ENCODE data around the gene IPO13. TPM values are rescaled to one million over a fixed set of nuclear protein-coding genes. Genes with fewer than 3 reads are reported as not detected.

The IPO13 gene
- total RNA-seq, 2 experiments from 2014 or later: 23.7 to 24.5 TPM

DNA sequence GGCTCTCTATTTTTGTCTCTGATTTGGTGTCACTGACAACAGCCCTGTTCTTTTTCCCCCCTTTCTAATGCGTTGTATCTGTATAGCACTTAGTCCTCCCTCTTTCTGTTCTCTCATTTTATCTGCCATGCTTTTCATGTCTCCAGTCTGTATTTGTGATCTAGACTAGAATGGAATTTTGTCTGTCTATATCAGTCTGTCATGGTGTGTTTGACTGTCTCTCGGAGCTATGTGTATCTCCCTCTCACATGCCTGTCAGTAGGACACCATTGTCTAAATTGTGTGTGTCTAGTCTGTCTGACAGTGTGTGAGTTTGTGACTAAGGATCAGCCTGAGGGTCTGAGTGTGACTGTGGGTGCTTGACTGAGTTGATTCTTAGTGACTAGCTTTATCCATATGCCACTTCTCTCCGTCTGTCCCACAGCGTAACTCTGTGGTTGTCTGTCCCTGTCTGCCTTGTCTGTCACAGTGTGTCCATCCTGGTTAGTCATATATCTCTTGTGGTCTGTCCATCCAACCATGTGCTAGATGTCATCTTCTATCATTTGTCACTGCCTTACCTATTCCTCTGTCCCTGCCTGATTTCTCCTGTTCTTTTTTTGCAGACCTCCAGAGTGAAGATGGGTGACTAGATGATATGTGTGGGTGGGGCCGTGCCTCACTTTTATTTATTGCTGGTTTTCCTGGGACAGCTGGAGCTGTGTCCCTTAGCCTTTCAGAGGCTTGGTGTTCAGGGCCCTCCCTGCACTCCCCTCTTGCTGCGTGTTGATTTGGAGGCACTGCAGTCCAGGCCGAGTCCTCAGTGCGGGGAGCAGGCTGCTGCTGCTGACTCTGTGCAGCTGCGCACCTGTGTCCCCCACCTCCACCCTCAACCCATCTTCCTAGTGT is 30.9 kb downstream of the IPO13 start:
- Mint-ChIP-seq H3K27me3 (ENCODE audit: low read depth) (no peaks in the 10 kb centered on the region), H3K4me3 (peak overlapping the region; percentile 89), H3K36me3 (ENCODE audit: low read depth) (peaks cover 35% of the 10 kb centered on the region), H3K4me1 (ENCODE audit: low read depth) (peaks cover 53% of the 10 kb centered on the region), H3K27ac (no peak overlapping the region), H3K9me3 (ENCODE audit: insufficient read depth) (no peaks in the 10 kb centered on the region)
- CTCF ChIA-PET: interaction anchor here (1.2 to 3.1 kb wide), 4 partner anchors 28 to 214 kb away, joined by 4 to 13 read pairs (median 8); no protein-coding TSS in a partner anchor
- POLR2A ChIA-PET: interaction anchor here (0.5 to 0.7 kb wide), 2 partner anchors 13 to 744 kb away, joined by 3 read pairs; no protein-coding TSS in a partner anchor
- ATAC-seq (no peak), DNase-seq (no peak)

DNA sequence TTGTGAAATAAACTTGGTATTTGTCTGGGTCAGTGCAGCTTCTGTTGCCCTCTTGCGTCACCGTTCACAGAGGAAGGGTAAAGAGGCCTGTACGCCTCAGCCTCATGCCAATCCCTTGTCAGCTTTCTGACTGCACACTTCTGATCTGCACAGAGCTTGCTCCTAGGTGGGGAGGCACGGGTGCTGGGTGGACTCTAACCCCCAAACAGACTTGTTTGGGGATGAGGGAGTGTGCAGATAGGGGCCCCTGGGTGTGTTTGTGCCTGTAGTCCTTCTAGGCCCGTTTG is 31.5 kb downstream of the IPO13 start:
- peaks cover 53% of the 10 kb centered on the region for H3K4me1 Mint-ChIP-seq (ENCODE audit: low read depth)
- ChIA-PET POLR2A (interaction anchor here (0.5 to 0.7 kb wide), 2 partner anchors 12 to 743 kb away, joined by 3 read pairs; no protein-coding TSS in a partner anchor), CTCF (interaction anchor here (1.2 to 1.3 kb wide), 2 partner anchors 43 to 215 kb away, joined by 4 to 8 read pairs; no protein-coding TSS in a partner anchor)
- H3K36me3 Mint-ChIP-seq (ENCODE audit: low read depth): peaks cover 31% of the 10 kb centered on the region
- H3K27ac Mint-ChIP-seq: no peak overlapping the region
- ATAC-seq (no peak), DNase-seq (no peak)
- H3K9me3 Mint-ChIP-seq (ENCODE audit: insufficient read depth): no peaks in the 10 kb centered on the region
- H3K27me3 Mint-ChIP-seq (ENCODE audit: low read depth): no peaks in the 10 kb centered on the region
- peak overlapping the region; percentile 72 for H3K4me3 Mint-ChIP-seq

DNA sequence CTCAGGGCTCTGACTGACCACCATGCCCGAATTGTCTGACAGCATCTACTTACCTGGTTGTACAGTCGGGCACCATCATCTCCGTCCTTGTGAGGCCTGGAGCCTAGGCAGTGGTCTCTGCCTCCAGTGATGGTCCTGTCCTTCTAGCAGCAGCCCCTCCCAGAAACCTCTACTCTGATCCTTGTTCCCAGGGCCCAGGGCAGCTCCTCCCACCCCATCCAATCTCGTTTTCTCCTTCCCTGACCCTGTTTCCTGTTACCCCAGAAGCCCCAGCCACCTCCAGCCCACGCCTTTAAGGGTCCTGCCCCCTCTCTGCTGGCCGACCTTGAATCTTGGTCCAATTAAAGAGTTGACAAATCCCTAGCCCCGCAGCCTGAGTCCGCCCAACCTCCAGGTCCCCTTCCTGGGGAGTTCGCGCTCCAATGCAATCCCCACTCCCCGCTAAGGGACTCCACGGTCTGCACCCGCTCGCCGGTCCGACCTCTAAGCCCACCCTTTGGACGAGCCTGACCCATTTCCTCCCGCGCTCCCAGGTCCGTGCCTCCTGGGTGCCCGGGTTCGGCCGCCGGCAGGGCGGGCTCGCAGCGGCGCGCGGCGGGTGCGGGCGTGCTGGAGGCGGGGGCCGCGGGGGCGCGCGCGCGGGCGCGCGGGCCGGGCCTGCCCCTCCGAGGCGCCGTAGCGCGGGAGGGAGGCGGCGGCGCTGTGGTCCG is 32.0 kb downstream of the IPO13 start, which contains the start of gene B4GALT2:
TSS of gene B4GALT2 (plus strand) at position 660 of the 710 bp plus-strand sequence. CDS start 1,951 bp downstream, outside the sequence.
- ATAC-seq (peak; percentile 10), DNase-seq (peak; percentile 45)
- Mint-ChIP-seq H3K4me3 (peak within 1 kb of the TSS; percentile 83), H3K4me1 (ENCODE audit: low read depth) (peaks cover 49% of the 10 kb centered on the region), H3K9me3 (ENCODE audit: insufficient read depth) (no peaks in the 10 kb centered on the region), H3K36me3 (ENCODE audit: low read depth) (peaks cover 27% of the 10 kb centered on the region), H3K27me3 (ENCODE audit: low read depth) (no peaks in the 10 kb centered on the region), H3K27ac (peak within 1 kb of the TSS; percentile 88)
- ChIA-PET CTCF (interaction anchor here (1.2 to 1.3 kb wide), 2 partner anchors 44 to 215 kb away, joined by 4 to 8 read pairs; no protein-coding TSS in a partner anchor), POLR2A (interaction anchor here (0.5 to 0.7 kb wide), 2 partner anchors 12 to 743 kb away, joined by 3 read pairs; no protein-coding TSS in a partner anchor)

DNA sequence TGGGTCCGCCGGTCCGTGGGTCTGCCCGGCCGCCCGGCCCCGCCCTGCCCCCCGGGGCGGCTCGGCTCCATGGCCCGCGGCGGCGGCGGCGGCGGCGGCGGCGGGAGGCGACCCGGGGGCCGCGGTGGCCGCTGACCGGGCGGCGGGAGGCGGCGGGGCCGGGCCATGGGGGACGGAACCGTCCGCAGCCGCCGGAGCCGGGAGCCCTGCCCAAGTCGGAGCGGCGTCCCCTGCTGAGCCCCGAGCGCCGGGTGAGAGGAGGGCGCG is 32.4 kb downstream of the IPO13 start:
- Mint-ChIP-seq H3K4me3 (no peak overlapping the region), H3K27me3 (ENCODE audit: low read depth) (no peaks in the 10 kb centered on the region), H3K27ac (no peak overlapping the region), H3K4me1 (ENCODE audit: low read depth) (peaks cover 44% of the 10 kb centered on the region), H3K36me3 (ENCODE audit: low read depth) (peaks cover 25% of the 10 kb centered on the region), H3K9me3 (ENCODE audit: insufficient read depth) (no peaks in the 10 kb centered on the region)
- ChIA-PET POLR2A (no interaction called here), CTCF (no interaction called here)
- DNase-seq: no peak
- ATAC-seq: no peak

DNA sequence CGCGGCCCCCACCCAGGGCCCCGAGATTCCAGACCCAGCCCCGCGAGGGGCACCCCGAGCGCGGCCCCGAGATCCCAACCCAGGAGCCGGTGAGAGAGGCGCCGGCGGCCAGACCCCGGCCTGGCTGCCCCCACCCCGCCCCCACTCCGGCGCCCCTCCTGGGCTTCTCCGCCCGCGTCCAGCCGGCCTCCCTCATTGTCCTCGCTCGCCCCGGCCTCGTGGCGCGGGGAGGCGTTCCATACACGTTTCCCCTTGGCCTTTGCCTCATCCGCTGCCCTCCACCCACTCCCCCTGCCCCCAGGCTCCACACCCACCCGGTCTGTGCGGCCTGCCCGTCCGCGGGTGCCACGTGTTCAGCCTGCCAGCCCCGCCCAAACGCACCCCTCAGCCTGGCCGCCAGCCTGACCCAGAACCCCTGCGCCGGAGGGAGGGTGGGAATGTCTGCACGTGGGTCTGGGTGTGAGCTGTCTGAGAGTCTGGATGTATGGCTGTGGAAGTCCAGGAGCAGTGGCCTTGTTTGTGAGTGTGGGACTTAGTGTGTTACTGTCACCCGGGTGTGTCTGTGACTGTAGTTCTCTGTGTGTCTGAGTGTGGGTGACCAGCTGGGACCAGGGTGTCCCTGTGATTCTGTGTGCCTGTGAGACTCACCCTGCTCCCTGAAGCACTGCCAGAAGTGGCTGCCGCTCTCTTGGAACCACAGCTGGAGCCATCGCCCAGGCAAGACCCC is 32.9 kb downstream of the IPO13 start:
- CTCF ChIA-PET: no interaction called here
- peak; percentile 19 for ATAC-seq
- no peaks in the 10 kb centered on the region for H3K27me3 Mint-ChIP-seq (ENCODE audit: low read depth)
- peak; percentile 44 for DNase-seq
- peak overlapping the region; percentile 83 for H3K4me3 Mint-ChIP-seq
- H3K9me3 Mint-ChIP-seq (ENCODE audit: insufficient read depth): no peaks in the 10 kb centered on the region
- peaks cover 25% of the 10 kb centered on the region for H3K36me3 Mint-ChIP-seq (ENCODE audit: low read depth)
- peaks cover 41% of the 10 kb centered on the region for H3K4me1 Mint-ChIP-seq (ENCODE audit: low read depth)
- POLR2A ChIA-PET: no interaction called here
- peak overlapping the region; percentile 88 for H3K27ac Mint-ChIP-seq

DNA sequence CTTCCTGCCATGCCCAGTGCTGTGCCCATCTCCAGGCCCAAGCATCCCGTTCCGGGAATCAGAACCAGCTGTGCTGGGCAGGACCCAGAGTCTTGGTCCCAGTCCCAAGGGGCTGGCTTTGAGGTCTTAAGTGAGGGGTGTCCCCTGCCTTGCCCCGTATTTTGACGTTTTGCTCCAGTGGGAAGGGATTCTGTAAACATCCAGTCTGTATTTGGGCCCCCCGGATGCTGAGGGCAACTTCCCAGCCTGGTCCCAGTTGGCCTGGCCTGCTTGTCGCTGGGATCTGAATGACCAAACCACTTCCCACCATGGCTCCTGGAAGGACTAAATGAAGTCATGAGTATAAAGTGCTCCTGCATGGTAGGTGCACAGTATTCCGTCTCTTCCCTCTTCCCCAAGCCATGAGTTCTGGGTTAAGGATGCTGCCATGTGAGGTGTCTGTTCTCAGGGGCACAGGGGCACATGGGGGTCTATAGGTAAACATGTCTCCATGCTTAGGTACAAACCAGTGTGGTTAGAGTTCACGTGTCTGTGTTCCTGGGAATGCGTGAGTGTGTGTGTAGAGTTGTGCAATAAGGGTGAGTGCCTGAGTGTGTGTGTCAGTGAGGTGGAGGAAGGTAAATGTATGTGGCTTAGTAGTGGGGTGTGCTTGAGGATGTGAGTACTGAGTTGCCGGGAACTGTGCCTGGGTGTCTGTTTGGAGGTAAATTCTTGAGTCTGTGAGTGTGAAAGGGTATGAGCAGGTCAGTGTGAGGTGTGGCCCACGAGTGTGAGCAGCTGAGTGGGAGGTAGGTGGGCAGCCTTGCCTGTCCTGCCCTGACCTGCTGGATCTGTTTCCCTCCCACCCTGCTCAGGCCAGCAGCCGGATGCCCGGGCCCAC is 33.7 kb downstream of the IPO13 start:
- H3K27ac Mint-ChIP-seq: peak overlapping the region; percentile 88
- POLR2A ChIA-PET: no interaction called here
- no peaks in the 10 kb centered on the region for H3K27me3 Mint-ChIP-seq (ENCODE audit: low read depth)
- peaks cover 41% of the 10 kb centered on the region for H3K4me1 Mint-ChIP-seq (ENCODE audit: low read depth)
- ATAC-seq: no peak
- H3K36me3 Mint-ChIP-seq (ENCODE audit: low read depth): peaks cover 25% of the 10 kb centered on the region
- CTCF ChIA-PET: no interaction called here
- no peaks in the 10 kb centered on the region for H3K9me3 Mint-ChIP-seq (ENCODE audit: insufficient read depth)
- DNase-seq: no peak
- peak overlapping the region; percentile 83 for H3K4me3 Mint-ChIP-seq

DNA sequence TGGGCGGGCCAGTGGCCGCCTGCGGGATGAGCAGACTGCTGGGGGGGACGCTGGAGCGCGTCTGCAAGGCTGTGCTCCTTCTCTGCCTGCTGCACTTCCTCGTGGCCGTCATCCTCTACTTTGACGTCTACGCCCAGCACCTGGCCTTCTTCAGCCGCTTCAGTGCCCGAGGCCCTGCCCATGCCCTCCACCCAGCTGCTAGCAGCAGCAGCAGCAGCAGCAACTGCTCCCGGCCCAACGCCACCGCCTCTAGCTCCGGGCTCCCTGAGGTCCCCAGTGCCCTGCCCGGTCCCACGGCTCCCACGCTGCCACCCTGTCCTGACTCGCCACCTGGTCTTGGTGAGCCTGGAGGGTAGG is 34.4 kb downstream of the IPO13 start:
- no peaks in the 10 kb centered on the region for H3K9me3 Mint-ChIP-seq (ENCODE audit: insufficient read depth)
- H3K4me3 Mint-ChIP-seq: no peak overlapping the region
- no peak for ATAC-seq
- ChIA-PET CTCF (no interaction called here), POLR2A (no interaction called here)
- DNase-seq: no peak
- H3K27me3 Mint-ChIP-seq (ENCODE audit: low read depth): no peaks in the 10 kb centered on the region
- H3K27ac Mint-ChIP-seq: no peak overlapping the region
- H3K36me3 Mint-ChIP-seq (ENCODE audit: low read depth): peaks cover 22% of the 10 kb centered on the region
- peaks cover 36% of the 10 kb centered on the region for H3K4me1 Mint-ChIP-seq (ENCODE audit: low read depth)

DNA sequence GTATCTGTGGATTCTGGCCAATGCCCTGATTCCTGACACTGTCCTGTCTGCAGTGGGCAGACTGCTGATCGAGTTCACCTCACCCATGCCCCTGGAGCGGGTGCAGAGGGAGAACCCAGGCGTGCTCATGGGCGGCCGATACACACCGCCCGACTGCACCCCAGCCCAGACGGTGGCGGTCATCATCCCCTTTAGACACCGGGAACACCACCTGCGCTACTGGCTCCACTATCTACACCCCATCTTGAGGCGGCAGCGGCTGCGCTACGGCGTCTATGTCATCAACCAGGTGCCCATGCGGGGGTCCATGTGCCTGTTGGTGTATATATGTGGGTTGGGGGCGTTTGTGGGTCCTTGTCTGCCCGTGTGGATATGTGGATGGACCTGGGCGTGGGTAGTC is 34.9 kb downstream of the IPO13 start:
- Mint-ChIP-seq H3K9me3 (ENCODE audit: insufficient read depth) (no peaks in the 10 kb centered on the region), H3K4me3 (no peak overlapping the region), H3K27ac (no peak overlapping the region), H3K4me1 (ENCODE audit: low read depth) (peaks cover 31% of the 10 kb centered on the region), H3K27me3 (ENCODE audit: low read depth) (no peaks in the 10 kb centered on the region), H3K36me3 (ENCODE audit: low read depth) (peaks cover 18% of the 10 kb centered on the region)
- ChIA-PET CTCF (no interaction called here), POLR2A (no interaction called here)
- ATAC-seq (no peak), DNase-seq (no peak)

DNA sequence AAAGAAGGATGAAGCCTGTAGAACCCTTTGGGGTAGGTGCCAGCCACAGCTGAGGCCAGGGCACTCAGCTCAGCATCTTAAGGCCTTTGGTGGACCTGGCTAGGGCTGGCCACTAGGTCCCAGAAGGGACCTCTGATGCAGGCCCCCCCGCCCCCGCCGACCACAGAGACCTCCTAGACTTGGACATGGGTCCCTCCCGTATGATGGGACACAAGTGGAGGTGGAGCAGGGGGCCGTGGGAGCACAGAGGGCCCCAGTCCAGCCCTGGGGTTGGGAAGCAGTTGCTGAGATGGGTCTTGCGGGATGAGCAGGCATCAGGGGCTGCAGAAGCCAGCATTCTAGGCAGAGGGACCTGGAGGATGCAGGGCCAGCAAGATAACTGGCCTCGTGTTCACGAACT is 35.5 kb downstream of the IPO13 start:
- Mint-ChIP-seq H3K4me3 (no peak overlapping the region), H3K27ac (no peak overlapping the region), H3K4me1 (ENCODE audit: low read depth) (peaks cover 25% of the 10 kb centered on the region), H3K36me3 (ENCODE audit: low read depth) (peaks cover 12% of the 10 kb centered on the region), H3K9me3 (ENCODE audit: insufficient read depth) (no peaks in the 10 kb centered on the region), H3K27me3 (ENCODE audit: low read depth) (no peaks in the 10 kb centered on the region)
- DNase-seq: no peak
- ATAC-seq: no peak
- ChIA-PET CTCF (no interaction called here), POLR2A (no interaction called here)

DNA sequence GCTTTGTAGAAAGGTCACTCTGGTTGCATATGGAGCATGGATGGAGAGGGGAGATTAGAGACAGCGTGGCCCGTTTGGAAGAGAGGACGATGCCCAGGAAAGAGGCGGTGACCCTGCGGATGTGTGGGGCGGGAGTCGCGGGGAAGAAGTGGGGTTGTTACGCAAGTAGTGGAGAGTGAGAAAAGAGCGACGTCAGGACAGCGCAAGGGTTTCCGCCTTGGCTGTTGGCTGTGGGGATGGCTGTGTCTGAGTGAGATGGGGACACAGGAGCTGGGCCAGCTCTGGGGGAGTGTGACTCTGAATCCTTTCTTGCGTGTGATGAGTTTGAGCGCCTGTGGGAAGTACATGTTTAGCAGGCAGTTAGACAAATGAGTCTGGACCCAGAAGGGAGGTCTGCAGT is 36.1 kb downstream of the IPO13 start:
- Mint-ChIP-seq H3K27me3 (ENCODE audit: low read depth) (no peaks in the 10 kb centered on the region), H3K4me1 (ENCODE audit: low read depth) (peaks cover 19% of the 10 kb centered on the region), H3K36me3 (ENCODE audit: low read depth) (peaks cover 6% of the 10 kb centered on the region), H3K4me3 (no peak overlapping the region), H3K9me3 (ENCODE audit: insufficient read depth) (no peaks in the 10 kb centered on the region), H3K27ac (no peak overlapping the region)
- ATAC-seq (no peak), DNase-seq (no peak)
- POLR2A ChIA-PET: no interaction called here
- CTCF ChIA-PET: no interaction called here

DNA sequence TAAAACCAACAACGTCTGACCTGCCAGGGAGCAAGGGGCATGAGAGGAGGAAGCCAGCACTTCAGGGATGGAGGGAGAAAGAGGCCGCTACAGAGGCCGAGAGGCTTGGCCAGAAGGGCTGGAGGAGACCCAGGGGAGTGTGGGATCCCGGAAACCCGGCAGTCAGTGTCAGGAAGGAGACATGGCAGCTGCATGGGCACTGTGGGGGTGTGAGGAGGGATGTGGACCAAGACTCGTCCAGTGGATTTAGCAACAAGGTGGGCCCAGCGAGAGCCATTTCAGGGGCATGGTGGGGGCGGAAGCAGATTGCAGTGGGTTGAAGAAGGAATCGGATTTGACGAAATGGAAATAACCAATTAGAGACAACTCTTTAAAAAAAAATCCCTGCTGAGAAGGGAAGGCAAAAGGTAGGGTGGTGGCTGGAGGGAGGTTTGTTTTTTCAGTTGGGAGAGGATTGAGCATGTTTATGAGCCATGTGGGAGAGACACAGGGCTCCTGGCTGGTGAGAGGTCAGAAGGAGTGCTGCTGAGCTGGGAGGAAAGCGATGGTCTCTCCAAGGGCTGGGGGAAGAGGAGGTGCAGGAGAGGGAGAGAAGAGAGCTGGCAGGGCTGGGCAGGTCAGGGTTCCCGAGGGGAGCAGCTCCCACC is 36.6 kb downstream of the IPO13 start:
- peaks cover 15% of the 10 kb centered on the region for H3K4me1 Mint-ChIP-seq (ENCODE audit: low read depth)
- no peaks in the 10 kb centered on the region for H3K9me3 Mint-ChIP-seq (ENCODE audit: insufficient read depth)
- H3K27me3 Mint-ChIP-seq (ENCODE audit: low read depth): no peaks in the 10 kb centered on the region
- no peak overlapping the region for H3K4me3 Mint-ChIP-seq
- ChIA-PET CTCF (no interaction called here), POLR2A (no interaction called here)
- H3K36me3 Mint-ChIP-seq (ENCODE audit: low read depth): peaks cover 2% of the 10 kb centered on the region
- H3K27ac Mint-ChIP-seq: no peak overlapping the region
- ATAC-seq: no peak
- DNase-seq: no peak
